PFSK-1 (cell line): ENCODE results near the gene CCSER1.

Experiments used
- FOXP2 ChIP-seq: optimal IDR thresholded peaks from 2 replicates; pipeline ENCODE3; 2011; ENCODE audit warnings: borderline replicate concordance, control low read depth, inconsistent platforms; ENCODE audit not compliant: insufficient read depth; ENCODE audit errors: extremely low read length, extremely low read depth
- POLR2AphosphoS5 ChIP-seq: IDR thresholded peaks from 2 replicates; pipeline ENCODE4 v1.6.1; 2012; ENCODE audit warnings: low read depth, mild to moderate bottlenecking, control low read depth, low read length, moderate library complexity
- SIN3A ChIP-seq: IDR thresholded peaks from 2 replicates; pipeline ENCODE4 v1.6.1; 2012; ENCODE audit warnings: mild to moderate bottlenecking, low read length, moderate library complexity, borderline replicate concordance; ENCODE audit not compliant: insufficient read depth
- TAF1 ChIP-seq: IDR thresholded peaks from 2 replicates; pipeline ENCODE4 v1.6.1; 2012; ENCODE audit warnings: low read length, control low read depth, borderline replicate concordance; ENCODE audit not compliant: insufficient read depth
- TF ChIP-seq, protein P1 (sequence below), 2 experiments: IDR thresholded peaks; 2 replicates each; pipeline versions ENCODE4 v1.6.1 to v1.8.0; 2011 to 2012; ENCODE audit warnings: low read depth in 2 of 2, low read length in 2 of 2, control low read depth in 1 of 2, inconsistent platforms in 1 of 2, mild to moderate bottlenecking in 1 of 2, moderate library complexity in 1 of 2; ENCODE audit not compliant: insufficient read depth in 1 of 2

The CCSER1 gene

DNA sequence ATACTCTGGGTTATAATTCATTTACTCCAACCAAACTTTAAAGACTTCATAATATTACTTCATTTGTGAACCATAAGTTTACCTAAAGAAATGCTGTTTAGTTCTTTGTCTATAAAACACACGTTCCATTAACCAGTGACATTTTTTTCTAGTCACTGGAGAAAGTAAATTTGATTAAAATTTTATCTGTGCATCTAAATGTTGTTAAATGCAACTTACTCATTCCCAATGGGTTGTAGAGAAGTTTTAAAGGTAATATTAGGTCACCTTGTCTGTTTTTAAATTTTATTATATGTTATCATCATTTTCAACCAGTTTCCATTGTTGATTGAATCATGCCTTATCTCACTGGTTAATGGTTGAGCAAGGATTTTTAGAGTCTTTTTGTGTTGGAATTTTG, 401.4 kb downstream of the CCSER1 start:
- TF ChIP-seq POLR2AphosphoS5 (no peak), SIN3A (no peak), FOXP2 (no peak), TAF1 (no peak)
- TF ChIP-seq, protein P1, sequence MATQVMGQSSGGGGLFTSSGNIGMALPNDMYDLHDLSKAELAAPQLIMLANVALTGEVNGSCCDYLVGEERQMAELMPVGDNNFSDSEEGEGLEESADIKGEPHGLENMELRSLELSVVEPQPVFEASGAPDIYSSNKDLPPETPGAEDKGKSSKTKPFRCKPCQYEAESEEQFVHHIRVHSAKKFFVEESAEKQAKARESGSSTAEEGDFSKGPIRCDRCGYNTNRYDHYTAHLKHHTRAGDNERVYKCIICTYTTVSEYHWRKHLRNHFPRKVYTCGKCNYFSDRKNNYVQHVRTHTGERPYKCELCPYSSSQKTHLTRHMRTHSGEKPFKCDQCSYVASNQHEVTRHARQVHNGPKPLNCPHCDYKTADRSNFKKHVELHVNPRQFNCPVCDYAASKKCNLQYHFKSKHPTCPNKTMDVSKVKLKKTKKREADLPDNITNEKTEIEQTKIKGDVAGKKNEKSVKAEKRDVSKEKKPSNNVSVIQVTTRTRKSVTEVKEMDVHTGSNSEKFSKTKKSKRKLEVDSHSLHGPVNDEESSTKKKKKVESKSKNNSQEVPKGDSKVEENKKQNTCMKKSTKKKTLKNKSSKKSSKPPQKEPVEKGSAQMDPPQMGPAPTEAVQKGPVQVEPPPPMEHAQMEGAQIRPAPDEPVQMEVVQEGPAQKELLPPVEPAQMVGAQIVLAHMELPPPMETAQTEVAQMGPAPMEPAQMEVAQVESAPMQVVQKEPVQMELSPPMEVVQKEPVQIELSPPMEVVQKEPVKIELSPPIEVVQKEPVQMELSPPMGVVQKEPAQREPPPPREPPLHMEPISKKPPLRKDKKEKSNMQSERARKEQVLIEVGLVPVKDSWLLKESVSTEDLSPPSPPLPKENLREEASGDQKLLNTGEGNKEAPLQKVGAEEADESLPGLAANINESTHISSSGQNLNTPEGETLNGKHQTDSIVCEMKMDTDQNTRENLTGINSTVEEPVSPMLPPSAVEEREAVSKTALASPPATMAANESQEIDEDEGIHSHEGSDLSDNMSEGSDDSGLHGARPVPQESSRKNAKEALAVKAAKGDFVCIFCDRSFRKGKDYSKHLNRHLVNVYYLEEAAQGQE (IDR thresholded peaks at IDR 0.05; ENCODE audit: insufficient read depth in 1 of 2, low read depth in 2 of 2, low read length in 2 of 2) = no peak

DNA sequence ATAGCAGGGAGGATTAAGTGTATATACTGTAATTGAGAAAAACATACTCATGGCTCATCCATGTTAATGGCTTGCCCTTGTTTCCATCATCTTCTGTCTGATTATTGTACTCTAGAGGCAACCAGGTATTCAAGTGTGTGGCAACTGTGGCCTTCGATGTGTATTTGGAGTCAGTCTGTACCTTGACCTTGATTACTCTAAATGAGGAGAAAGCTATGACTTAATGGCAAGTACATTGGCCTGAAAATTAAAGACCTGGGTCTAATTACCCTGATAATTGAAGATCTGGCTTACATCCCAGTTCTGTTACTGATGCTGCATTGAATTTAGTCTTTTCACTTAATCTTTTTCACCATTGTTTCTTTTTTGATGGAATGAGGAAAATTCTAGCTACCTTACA, 409.2 kb downstream of the CCSER1 start:
- no peak for TF ChIP-seq FOXP2
- TF ChIP-seq SIN3A = no peak
- TF ChIP-seq TAF1 = no peak
- no peak for TF ChIP-seq POLR2AphosphoS5
- TF ChIP-seq, protein P1 (IDR thresholded peaks at IDR 0.05; ENCODE audit: insufficient read depth in 1 of 2, low read depth in 2 of 2, low read length in 2 of 2) = no peak

DNA sequence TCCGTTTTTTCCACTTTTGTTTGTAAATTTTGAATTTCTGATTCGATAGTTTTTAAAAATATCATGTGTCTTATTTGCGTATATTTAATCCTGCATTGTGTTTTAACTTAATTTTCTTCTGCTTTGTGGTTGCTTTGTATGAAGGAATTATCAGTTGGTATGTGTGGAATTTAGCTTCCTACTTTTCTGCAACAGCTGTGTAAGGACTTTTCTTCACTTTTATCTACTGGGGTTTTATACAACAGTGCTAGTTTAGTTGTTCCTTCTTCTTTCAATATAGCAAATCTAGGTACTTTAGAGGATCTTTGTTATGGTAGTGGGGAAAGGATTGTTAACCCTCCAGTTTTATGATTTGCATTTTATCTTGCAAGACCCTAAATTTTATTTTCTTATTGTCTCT, 410.3 kb downstream of the CCSER1 start:
- TF ChIP-seq TAF1 (no peak), SIN3A (no peak)
- TF ChIP-seq, protein P1 (IDR thresholded peaks at IDR 0.05; ENCODE audit: insufficient read depth in 1 of 2, low read depth in 2 of 2, low read length in 2 of 2) = no peak

DNA sequence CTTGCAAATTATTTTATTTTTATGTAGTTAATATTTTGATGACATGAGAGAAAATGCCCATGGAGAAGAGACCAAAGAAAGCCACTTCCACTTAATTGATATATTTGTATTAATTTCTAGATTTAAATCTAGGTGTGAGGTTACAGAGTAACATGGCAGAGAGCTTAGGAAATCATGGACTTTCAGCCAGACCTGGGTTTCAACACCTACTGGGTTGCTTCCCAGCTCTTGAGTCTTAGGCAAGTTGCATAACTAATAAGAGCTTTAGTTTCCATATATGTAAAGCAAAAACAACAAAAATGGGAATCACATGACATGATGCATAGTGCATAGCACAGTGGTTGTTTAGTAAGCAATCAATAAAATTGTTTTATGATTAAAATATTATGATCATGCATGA, 413.3 kb downstream of the CCSER1 start:
- no peak for TF ChIP-seq SIN3A
- TF ChIP-seq, protein P1 (IDR thresholded peaks at IDR 0.05; ENCODE audit: insufficient read depth in 1 of 2, low read depth in 2 of 2, low read length in 2 of 2) = no peak
- no peak for TF ChIP-seq POLR2AphosphoS5
- no peak for TF ChIP-seq FOXP2
- TF ChIP-seq TAF1 = no peak

DNA sequence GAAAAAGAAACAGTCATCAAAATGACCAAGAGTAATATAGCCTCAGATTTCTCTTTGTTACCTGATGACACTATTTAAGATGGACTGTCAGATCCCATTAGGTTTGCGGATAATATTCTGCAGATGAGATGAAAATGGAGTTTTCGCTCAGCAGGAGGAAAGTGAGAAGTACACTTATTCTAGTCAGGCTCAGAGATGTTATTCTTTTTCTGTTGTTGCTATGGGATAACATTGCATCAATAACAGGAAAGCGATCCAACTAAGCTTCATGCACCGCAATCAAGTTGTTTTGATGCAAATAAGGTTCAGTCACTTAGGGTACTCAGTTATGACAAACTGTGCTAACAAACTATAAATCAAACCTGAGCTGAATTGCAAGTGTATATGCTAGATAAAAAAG, 415.0 kb downstream of the CCSER1 start:
- TF ChIP-seq FOXP2 = no peak
- TF ChIP-seq TAF1 = no peak
- TF ChIP-seq POLR2AphosphoS5 = no peak
